Measurements from ENCODE around the gene KRT75. TPM values are rescaled to one million over a fixed set of nuclear protein-coding genes. Genes with fewer than 3 reads are reported as not detected.

KRT75 gene
- total and polyA plus RNA-seq, 10 donors, result not detected

DNA sequence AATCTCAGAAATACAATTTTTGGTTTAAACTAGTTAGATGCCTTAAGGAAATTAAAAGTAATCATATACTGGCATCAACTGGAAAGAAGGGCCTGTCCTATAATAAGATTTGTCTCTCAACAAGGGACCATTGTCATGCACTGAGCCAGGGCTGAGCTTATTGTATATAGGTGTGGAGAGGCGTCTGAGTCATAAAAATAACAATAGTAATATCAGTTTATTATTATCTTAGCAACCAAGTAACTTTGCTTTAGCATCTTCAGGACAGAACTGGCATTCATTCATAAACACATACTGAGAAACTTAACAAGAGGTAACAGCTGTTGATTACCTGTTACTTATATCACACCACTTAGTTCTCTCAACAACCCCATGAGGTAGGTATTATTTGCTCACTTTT is 7.1 kb downstream of the KRT75 start:
- Histone ChIP-seq H3K27ac (no peak overlapping the region), H3K36me3 (no peaks in the 10 kb centered on the region), H3K4me1 (no peaks in the 10 kb centered on the region), H3K9me3 (no peaks in the 10 kb centered on the region), H3K27me3 (replicated peaks in 1 of 7) (peaks cover 0 to 50% (median 0%) of the 10 kb centered on the region in 7 donors), H3K4me3 (no peak overlapping the region)
- 73 to 83% (median 78%) methylated on average over 1 of the region's 1 CpG for WGBS, 5 donors
- TF ChIP-seq POLR2A (IDR thresholded peaks at IDR 0.05) (no peak), POLR2AphosphoS5 (IDR thresholded peaks at IDR 0.05) (no peak)
- TF ChIP-seq, protein P1, sequence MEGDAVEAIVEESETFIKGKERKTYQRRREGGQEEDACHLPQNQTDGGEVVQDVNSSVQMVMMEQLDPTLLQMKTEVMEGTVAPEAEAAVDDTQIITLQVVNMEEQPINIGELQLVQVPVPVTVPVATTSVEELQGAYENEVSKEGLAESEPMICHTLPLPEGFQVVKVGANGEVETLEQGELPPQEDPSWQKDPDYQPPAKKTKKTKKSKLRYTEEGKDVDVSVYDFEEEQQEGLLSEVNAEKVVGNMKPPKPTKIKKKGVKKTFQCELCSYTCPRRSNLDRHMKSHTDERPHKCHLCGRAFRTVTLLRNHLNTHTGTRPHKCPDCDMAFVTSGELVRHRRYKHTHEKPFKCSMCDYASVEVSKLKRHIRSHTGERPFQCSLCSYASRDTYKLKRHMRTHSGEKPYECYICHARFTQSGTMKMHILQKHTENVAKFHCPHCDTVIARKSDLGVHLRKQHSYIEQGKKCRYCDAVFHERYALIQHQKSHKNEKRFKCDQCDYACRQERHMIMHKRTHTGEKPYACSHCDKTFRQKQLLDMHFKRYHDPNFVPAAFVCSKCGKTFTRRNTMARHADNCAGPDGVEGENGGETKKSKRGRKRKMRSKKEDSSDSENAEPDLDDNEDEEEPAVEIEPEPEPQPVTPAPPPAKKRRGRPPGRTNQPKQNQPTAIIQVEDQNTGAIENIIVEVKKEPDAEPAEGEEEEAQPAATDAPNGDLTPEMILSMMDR (IDR thresholded peaks at IDR 0.05 in 8 of 11, conservative IDR thresholded peaks at IDR 0.05 in 3 of 11), result no peak
- DNase-seq, result no peak
- intact Hi-C loops (cut with DNase I; ENCODE audit: low total_unique reads), result no loop called here

DNA sequence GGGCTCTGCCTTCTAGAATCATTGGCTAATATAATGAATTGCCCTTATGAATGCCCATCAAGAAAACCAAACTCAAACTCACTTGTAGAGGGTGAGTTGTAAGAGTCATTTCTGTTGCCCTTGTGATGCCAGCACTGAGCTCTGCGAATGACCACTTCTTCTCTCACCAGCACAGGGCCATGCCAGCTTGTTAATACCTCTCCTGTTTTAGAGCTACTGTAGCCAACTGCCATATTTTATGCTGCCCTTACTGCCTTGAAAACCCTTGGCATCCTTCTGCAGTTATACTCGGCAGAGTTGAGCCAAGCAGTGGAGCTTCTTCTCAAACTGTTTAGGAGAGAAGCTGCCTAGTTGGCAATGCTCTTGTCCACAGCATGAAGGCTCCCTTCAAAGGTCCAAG is 8.1 kb downstream of the KRT75 start:
- no peak for DNase-seq
- TF ChIP-seq POLR2A (IDR thresholded peaks at IDR 0.05), result no peak
- TF ChIP-seq, protein P1 (IDR thresholded peaks at IDR 0.05 in 8 of 11, conservative IDR thresholded peaks at IDR 0.05 in 3 of 11), result no peak
- no peak for TF ChIP-seq POLR2AphosphoS5 (IDR thresholded peaks at IDR 0.05)
- no peak overlapping the region for H3K27ac ChIP-seq
- no peak overlapping the region for H3K4me3 ChIP-seq
- H3K36me3 ChIP-seq, result no peaks in the 10 kb centered on the region
- no peaks in the 10 kb centered on the region for H3K4me1 ChIP-seq
- intact Hi-C loops (cut with DNase I; ENCODE audit: low total_unique reads), result no loop called here
- no peaks in the 10 kb centered on the region for H3K9me3 ChIP-seq
- WGBS, 5 donors, result 87 to 95% (median 90%) methylated on average over 2 of the region's 2 CpGs
- H3K27me3 ChIP-seq (replicated peaks in 1 of 7), result peaks cover 0 to 45% (median 0%) of the 10 kb centered on the region in 7 donors

DNA sequence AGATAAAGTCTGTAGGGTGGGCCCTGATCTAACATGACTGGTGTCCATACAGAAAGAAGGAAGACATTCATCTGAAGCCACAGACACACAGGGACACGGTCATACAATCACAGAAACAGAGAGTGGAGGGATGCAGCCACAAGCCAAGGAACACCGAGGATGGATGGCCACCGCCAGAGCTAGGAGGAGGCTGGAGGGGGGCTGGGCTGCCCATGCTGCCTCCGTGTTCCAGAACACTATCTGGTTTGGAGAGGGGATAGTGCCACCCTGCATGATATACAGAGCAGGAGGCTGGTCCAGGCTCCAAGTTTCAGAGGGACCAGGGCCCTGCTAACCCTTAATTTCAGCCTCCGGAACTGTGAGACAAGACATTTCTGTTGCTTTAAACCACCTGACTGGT is 8.7 kb downstream of the KRT75 start:
- 79 to 91% (median 85%) methylated on average over 5 of the region's 5 CpGs for WGBS, 5 donors
- Histone ChIP-seq H3K9me3 (no peaks in the 10 kb centered on the region), H3K27me3 (replicated peaks in 1 of 7) (peaks cover 0 to 39% (median 0%) of the 10 kb centered on the region in 7 donors), H3K4me3 (no peak overlapping the region), H3K36me3 (no peaks in the 10 kb centered on the region), H3K4me1 (no peaks in the 10 kb centered on the region), H3K27ac (no peak overlapping the region)
- TF ChIP-seq, protein P1 (IDR thresholded peaks at IDR 0.05 in 8 of 11, conservative IDR thresholded peaks at IDR 0.05 in 3 of 11), result no peak
- TF ChIP-seq POLR2AphosphoS5 (IDR thresholded peaks at IDR 0.05), result no peak
- no peak for TF ChIP-seq POLR2A (IDR thresholded peaks at IDR 0.05)
- intact Hi-C loops (cut with DNase I; ENCODE audit: low total_unique reads), result no loop called here
- peak; percentile 32 for DNase-seq

DNA sequence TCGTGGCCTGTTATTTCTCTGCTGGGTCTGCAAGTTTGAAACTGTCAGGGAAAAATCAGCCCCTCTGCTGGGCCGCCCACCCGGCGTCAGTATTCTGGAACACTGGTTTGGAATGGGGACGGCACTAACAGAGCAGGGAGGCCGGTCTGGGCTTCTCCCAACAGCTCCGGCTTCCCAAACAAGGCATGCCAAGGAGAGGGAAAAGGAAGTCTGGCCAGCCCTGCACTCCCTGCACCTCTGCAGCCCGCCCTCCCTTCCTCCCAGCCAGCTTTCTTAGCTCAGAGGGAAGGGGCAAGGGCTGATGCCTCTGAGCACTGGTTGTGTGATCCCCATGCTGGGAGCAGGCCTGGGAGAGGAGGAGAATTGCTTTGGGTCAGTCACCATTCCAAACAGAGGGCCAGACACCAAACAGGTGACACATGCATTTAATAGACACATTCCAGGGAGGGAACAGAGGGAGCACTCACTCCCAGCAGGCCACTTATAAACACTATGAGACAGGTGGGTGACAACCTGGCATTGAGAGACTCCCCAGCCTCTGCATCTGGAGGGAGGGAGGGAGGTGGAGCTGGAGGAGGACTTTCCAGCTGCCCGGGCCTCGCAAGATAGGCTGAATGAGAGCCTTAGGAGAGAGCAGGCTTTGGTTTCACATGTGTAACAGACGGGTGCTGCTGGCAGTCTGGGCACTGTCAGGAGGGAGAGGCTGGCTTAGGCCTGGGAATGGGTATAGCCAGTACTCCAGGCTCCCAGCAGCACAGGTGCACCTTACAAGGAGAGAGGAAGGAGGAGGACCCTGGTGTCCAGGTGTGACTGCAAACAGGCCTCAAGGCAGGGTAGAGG is 10.3 kb downstream of the KRT75 start:
- Histone ChIP-seq H3K36me3 (no peaks in the 10 kb centered on the region), H3K27ac (peak overlapping the region in 7 of 8 donors; percentile 38 to 77 (median 68)), H3K4me3 (no peak overlapping the region), H3K27me3 (replicated peaks in 1 of 7) (peaks cover 0 to 26% (median 0%) of the 10 kb centered on the region in 7 donors), H3K9me3 (no peaks in the 10 kb centered on the region), H3K4me1 (no peaks in the 10 kb centered on the region)
- TF ChIP-seq POLR2A (IDR thresholded peaks at IDR 0.05) (no peak), POLR2AphosphoS5 (IDR thresholded peaks at IDR 0.05) (no peak)
- TF ChIP-seq, protein P1 (IDR thresholded peaks at IDR 0.05 in 8 of 11, conservative IDR thresholded peaks at IDR 0.05 in 3 of 11), result no peak
- DNase-seq, result peak; percentile 64
- intact Hi-C loops (cut with DNase I; ENCODE audit: low total_unique reads), result no loop called here
- 53 to 76% (median 71%) methylated on average over 10 to 11 of the region's 11 CpGs for WGBS, 5 donors
